ENCODE data around the gene CDH13.

The CDH13 gene

GRCh38 chr16:82852388-82853008 is 225.7 kb downstream of the CDH13 start:
- TF ChIP-seq SIN3A (IDR thresholded peaks at IDR 0.05; ENCODE audit: borderline replicate concordance, insufficient read depth, low read length) (no peak), POLR2AphosphoS5 (IDR thresholded peaks at IDR 0.05; ENCODE audit: low read depth, low read length) (no peak), TAF1 (IDR thresholded peaks at IDR 0.05; ENCODE audit: borderline replicate concordance, insufficient read depth, low read length) (no peak), REST (IDR thresholded peaks at IDR 0.05; ENCODE audit: insufficient read depth in 1 of 2, low read depth in 2 of 2, low read length in 2 of 2) (no peak), FOXP2 (optimal IDR thresholded peaks at IDR 0.05; ENCODE audit: borderline replicate concordance, extremely low read depth, extremely low read length, insufficient read depth) (no peak)

- TF ChIP-seq REST (IDR thresholded peaks at IDR 0.05; ENCODE audit: insufficient read depth in 1 of 2, low read depth in 2 of 2, low read length in 2 of 2) (no peak), FOXP2 (optimal IDR thresholded peaks at IDR 0.05; ENCODE audit: borderline replicate concordance, extremely low read depth, extremely low read length, insufficient read depth) (no peak), TAF1 (IDR thresholded peaks at IDR 0.05; ENCODE audit: borderline replicate concordance, insufficient read depth, low read length) (no peak), POLR2AphosphoS5 (IDR thresholded peaks at IDR 0.05; ENCODE audit: low read depth, low read length) (no peak), SIN3A (IDR thresholded peaks at IDR 0.05; ENCODE audit: borderline replicate concordance, insufficient read depth, low read length) (no peak)
Measured at GRCh38 chr16:82855471-82855870, 228.7 kb downstream of the CDH13 start.

GRCh38 chr16:82857693-82858365 is 231.1 kb downstream of the CDH13 start:
- no peak for TF ChIP-seq SIN3A (IDR thresholded peaks at IDR 0.05; ENCODE audit: borderline replicate concordance, insufficient read depth, low read length)
- no peak for TF ChIP-seq REST (IDR thresholded peaks at IDR 0.05; ENCODE audit: insufficient read depth in 1 of 2, low read depth in 2 of 2, low read length in 2 of 2)
- no peak for TF ChIP-seq FOXP2 (optimal IDR thresholded peaks at IDR 0.05; ENCODE audit: borderline replicate concordance, extremely low read depth, extremely low read length, insufficient read depth)
- TF ChIP-seq POLR2AphosphoS5 (IDR thresholded peaks at IDR 0.05; ENCODE audit: low read depth, low read length), result no peak
- TF ChIP-seq TAF1 (IDR thresholded peaks at IDR 0.05; ENCODE audit: borderline replicate concordance, insufficient read depth, low read length), result no peak

GRCh38 chr16:82859662-82860061 is 232.9 kb downstream of the CDH13 start:
- no peak for TF ChIP-seq SIN3A (IDR thresholded peaks at IDR 0.05; ENCODE audit: borderline replicate concordance, insufficient read depth, low read length)
- TF ChIP-seq REST (IDR thresholded peaks at IDR 0.05; ENCODE audit: insufficient read depth in 1 of 2, low read depth in 2 of 2, low read length in 2 of 2), result peak; percentile 50 to 89; a peak in 3 of 4 replicates
